ENCODE measurements around the gene ALKBH4.
"Not testable (repeated sequence)": the region's sequence is repeated elsewhere in the genome, so short reads cannot be mapped to it uniquely, and the experiment has no call there.

Gene ALKBH4

DNA sequence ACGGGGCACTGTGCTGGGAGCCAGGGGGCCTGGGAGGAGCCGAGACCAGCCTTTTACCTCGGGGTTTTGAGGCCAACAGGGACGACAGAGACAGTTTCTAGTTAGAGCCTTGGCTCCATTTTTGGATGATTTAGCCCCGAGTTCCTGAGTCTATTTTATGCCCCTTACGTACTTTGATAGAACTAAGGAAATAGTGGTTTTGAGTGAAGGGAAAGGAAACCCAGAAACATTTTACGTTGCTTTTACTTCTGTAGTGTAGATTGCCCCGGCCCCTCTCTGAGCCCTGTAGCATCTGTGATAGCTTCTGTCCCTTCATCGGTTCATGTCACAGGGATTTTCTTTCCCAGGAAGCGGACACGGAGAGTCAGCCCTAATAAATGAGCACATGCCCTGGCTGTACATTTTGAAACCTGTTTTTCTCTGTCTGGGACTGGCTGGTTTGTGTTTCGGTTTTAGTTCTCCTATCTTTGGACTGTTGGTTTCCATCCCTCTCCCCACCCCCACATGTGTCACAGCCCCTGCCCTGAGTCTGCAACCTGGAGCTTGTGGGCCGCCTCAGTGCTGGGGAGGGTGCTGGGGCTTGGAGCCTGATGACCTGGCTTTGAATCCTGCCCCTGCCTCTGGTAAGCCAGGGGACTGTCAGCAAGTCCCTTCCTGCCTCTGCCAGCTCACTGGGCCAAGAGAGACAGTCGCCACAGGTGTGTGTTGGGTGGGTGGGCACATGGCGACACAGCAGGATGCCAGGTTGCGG is 38.2 kb downstream of the ALKBH4 start:
- DNase-seq, result no peak

DNA sequence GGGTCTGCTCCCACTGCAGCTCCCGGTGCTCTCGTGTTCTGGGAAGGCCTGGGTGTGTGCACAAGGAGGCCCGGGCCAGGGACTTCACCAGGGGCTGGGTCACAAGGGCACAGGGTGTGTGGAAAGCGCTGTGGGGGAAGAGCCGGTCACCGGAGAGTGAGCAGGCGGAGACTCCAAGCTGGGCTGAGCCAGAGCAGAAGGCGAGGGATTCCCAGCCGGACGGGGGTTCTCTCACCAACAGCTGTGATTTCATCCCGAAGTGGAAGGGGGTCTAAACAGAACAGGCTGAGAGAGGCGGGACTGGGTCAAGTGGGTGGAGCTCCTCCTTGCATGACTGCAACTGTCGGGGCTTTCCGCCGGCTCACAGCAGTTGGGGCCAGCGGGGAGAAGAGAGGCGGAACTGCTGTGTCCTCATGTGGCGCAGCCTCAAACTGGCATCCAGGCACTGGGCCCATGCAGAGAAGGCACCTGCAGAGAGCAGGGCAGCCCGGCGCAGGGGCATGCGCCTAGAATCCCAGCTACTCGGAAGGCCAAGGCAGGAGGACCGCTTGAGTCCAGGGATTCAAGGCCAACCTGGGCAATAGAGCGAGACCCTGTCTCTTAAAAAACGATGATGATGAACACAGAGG is 38.9 kb downstream of the ALKBH4 start:
- no peak for DNase-seq

- DNase-seq, result no peak
Measured at GRCh38 chr7:102424787-102425218, 39.9 kb downstream of the ALKBH4 start.

GRCh38 chr7:102424129-102424551 is 40.5 kb downstream of the ALKBH4 start:
- no peak for DNase-seq

DNA sequence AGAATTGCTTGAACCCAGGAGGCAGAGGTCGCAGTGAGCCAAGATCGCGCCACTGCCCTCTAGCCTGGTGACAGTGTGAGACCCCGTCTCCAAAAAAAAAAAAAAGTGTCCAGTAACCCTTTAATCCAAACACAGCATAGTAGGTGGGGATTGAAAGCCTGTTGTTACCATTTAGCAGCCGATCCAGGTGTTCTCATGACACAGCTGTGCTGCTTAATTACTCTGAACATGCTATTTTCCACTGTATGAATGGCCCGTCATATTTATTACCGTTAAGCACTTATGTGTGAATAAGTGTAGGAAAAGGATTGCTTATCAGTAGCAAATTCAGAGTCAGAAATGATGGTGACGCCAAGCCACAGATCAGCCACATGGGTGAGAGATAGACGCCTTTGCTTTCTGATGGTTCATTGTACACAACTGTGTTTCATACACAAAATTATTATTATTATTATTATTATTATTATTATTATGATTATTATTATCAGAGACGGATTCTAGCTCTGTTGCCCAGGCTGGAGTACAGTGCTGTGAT is 42.9 kb downstream of the ALKBH4 start:
- DNase-seq, result no peak

DNA sequence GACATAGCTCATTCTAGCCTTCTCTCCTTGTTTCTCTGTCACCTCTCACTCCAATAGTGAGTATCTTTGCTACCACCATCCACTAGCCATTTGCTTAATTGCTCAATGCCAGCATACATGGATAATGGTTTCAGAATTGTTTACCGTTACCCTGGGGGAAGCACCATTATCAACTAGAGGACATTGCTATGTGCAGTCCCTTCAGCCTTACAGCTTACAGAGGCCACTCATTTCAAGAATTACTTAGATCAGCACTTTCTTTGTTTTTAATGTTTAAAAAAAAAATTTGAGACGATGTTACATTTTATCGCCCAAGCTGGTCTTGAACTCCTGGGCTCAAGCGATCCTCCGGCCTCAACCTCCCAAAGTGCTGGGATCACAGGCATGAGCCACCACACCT is 46.1 kb downstream of the ALKBH4 start:
- no peak for DNase-seq

- no peak for DNase-seq
Measured at GRCh38 chr7:102417105-102417504, 47.6 kb downstream of the ALKBH4 start.

DNA sequence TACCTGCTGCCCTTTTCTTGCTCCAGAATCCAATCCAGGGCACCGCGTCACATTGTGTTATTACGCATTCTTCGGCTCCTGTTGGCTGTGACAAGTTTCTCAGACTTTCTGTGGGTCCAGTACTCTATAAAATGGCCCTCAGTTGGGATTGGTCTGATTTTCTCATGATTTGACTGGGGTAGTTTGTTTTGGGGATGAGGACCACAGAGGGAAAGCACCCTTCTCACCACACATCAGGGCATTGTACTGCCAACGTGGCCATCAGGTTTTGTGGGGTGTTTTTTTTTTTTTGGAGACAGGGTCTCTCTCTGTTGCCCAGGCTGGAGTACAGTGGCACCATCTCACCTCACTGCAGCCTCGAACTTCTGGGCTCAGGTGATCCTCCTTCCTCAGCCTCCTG is 48.3 kb downstream of the ALKBH4 start:
- no peak for DNase-seq

DNA sequence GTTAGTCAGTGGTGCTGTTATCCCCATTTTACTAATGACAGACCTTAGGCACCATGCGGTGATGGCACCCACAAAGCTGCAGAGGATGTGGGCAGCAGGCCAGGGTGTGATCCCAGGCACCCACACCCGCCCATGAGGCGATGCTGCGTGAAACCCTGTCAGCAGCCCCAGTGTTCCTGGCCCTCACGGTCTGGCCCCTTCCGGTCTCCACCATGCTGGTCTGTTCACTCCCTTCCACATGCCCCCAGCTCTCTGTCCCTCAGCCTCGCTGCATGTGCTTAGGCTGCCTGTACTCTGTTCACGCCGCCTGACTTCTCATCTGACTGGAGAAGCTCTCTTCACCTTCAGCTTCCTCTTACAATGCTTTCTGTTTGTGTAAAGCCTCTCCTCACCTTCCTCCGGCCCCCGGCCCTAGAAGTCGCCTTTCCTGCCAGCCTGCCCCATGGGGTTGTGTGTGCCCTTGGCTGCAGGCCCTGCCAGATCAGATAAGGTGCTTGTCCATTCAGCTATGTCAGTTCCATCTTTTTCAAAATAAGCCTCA is 48.9 kb downstream of the ALKBH4 start:
- DNase-seq, result no peak

DNA sequence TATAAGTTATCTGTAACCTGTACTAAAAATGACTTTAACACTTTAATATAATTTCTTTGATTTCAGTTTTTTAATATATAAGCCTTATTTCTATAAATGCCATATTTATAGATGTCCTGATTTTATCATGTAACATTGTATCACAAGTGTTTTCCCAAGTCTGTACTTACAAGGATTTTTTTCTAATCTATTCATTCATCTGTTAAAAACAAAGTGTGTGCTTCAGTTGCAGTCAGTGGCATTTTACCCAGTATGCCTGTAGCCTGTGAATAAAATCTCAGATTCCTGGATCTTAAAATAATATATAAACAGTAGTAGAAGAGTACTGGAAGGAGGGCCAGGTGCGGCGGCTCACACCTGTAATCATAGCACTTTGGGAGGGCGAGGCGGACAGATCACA is 51.1 kb downstream of the ALKBH4 start:
- no peak for DNase-seq

GRCh38 chr7:102413091-102413490 is 51.6 kb downstream of the ALKBH4 start:
- DNase-seq, result no peak

- DNase-seq, result no peak
Measured at GRCh38 chr7:102412548-102412947, 52.1 kb downstream of the ALKBH4 start.

- DNase-seq, result no peak
Measured at GRCh38 chr7:102410918-102411317, 53.7 kb downstream of the ALKBH4 start.

DNA sequence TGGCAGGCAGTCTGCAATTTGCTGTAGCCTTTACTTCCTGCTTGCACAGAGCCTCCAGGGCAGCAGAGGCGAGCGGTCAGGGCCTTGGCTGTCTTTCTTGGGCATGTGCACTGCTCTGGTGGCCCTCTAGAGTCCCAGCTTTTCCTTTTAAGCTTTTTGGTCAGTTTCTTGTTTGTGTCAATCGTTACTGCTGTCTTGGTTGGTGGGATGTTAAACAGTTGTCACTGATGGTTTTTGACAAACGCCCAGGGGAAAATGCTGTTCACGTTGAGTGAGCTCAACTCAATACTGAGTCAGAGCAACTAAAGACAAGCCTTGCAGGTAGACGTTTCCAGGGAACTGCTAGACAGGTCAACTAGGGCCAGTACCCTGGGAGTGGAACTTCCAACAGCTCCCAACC is 54.5 kb downstream of the ALKBH4 start:
- DNase-seq, result no peak

DNA sequence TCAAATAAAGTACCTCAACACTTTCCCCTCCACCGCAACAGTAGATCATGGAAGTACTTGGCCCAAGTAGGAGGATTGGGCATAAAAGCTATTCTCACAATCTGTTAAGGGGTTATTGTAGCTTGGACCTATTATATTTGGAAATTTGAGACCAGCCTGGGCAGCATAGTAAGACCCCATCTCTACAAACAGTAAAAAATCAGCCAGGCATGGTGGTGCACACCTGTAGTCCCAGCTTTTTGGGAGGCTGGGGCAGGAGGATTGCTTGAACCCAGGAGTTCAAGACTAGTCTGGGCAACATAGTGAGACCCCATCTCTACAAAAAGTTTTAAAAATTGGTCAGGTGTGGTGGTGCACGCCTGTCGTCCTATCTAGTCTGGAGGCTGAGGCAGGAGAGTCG is 55.3 kb downstream of the ALKBH4 start:
- DNase-seq, result no peak

GRCh38 chr7:102408530-102408929 is 56.1 kb downstream of the ALKBH4 start:
- not testable (repeated sequence) for DNase-seq

DNA sequence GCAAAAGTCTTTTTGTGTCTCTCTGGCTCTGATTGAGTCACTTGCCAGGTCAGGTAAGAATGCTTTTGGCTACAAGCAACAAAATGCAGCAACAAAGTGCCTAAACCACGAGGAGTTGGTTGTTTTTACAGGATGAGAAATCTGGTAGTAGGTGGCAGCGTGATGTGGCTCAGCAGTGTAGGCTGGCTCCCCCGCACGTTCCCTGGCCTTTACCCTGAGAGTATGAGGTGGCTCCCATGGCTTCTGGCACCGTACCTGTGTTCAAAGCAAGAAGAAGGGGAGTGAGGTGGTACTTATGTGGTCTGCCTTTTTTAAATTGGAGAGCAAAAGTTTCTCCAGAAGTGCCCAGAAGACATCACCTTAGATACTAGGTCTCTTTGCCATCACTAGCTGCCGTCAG is 56.8 kb downstream of the ALKBH4 start:
- DNase-seq, result no peak
